ENCODE results near the gene USP47.

Gene USP47

GRCh38 chr11:11967669-11968510, 126.1 kb downstream of the USP47 start:
- no peak for DNase-seq (ENCODE audit: low spot score)

- no peak for DNase-seq (ENCODE audit: low spot score)
These were observed 126.9 kb downstream of the USP47 start for GRCh38 chr11:11968511-11969280.

GRCh38 chr11:11969380-11970215, 127.8 kb downstream of the USP47 start:
- no peak for DNase-seq (ENCODE audit: low spot score)

GRCh38 chr11:11970556-11970955, 128.8 kb downstream of the USP47 start:
- no peak for DNase-seq (ENCODE audit: low spot score)

- no peak for DNase-seq (ENCODE audit: low spot score)
These were observed 130.3 kb downstream of the USP47 start for GRCh38 chr11:11971906-11972547.

- DNase-seq (ENCODE audit: low spot score) = no peak
These were observed 131.1 kb downstream of the USP47 start for GRCh38 chr11:11972730-11973341.

GRCh38 chr11:11973361-11973800, 131.6 kb downstream of the USP47 start:
- DNase-seq (ENCODE audit: low spot score) = no peak

GRCh38 chr11:11973866-11974265, 132.1 kb downstream of the USP47 start:
- DNase-seq (ENCODE audit: low spot score) = no peak

GRCh38 chr11:11975201-11976092, 133.7 kb downstream of the USP47 start:
- no peak for DNase-seq (ENCODE audit: low spot score)

- no peak for DNase-seq (ENCODE audit: low spot score)
These were observed 134.8 kb downstream of the USP47 start for GRCh38 chr11:11976481-11977127.

GRCh38 chr11:11977206-11977938, 135.6 kb downstream of the USP47 start:
- no peak for DNase-seq (ENCODE audit: low spot score)

GRCh38 chr11:11978098-11978637, 136.4 kb downstream of the USP47 start:
- DNase-seq (ENCODE audit: low spot score) = no peak

GRCh38 chr11:11978792-11979487, 137.2 kb downstream of the USP47 start:
- no peak for DNase-seq (ENCODE audit: low spot score)

GRCh38 chr11:11979488-11980117, 137.8 kb downstream of the USP47 start:
- no peak for DNase-seq (ENCODE audit: low spot score)

GRCh38 chr11:11980200-11980599, 138.4 kb downstream of the USP47 start:
- no peak for DNase-seq (ENCODE audit: low spot score)

- no peak for DNase-seq (ENCODE audit: low spot score)
These were observed 139.1 kb downstream of the USP47 start for GRCh38 chr11:11980841-11981308.

- DNase-seq (ENCODE audit: low spot score) = no peak
These were observed 139.6 kb downstream of the USP47 start for GRCh38 chr11:11981364-11981763.

GRCh38 chr11:11981840-11982239, 140.1 kb downstream of the USP47 start:
- DNase-seq (ENCODE audit: low spot score) = no peak

Measured in HuH-7 (cell line).